Measurements from ENCODE around the gene CAMP.

Gene CAMP

GRCh38 chr3:48214225-48214624 is 9.1 kb upstream of the CAMP start:
- TF ChIP-seq CTCF (IDR thresholded peaks at IDR 0.05; ENCODE audit: low read length, missing control alignments) = no peak
- H3K4me3 ChIP-seq (replicated peaks; ENCODE audit: low read depth, low read length) = no peak overlapping the region
- DNase-seq (ENCODE audit: low read depth) = no peak

- no peak for DNase-seq (ENCODE audit: low read depth)
- TF ChIP-seq CTCF (IDR thresholded peaks at IDR 0.05; ENCODE audit: low read length, missing control alignments) = no peak
- H3K4me3 ChIP-seq (replicated peaks; ENCODE audit: low read depth, low read length) = no peak overlapping the region
These were observed 8.3 kb upstream of the CAMP start for GRCh38 chr3:48215019-48215418.

GRCh38 chr3:48215466-48215865 is 7.8 kb upstream of the CAMP start:
- no peak overlapping the region for H3K4me3 ChIP-seq (replicated peaks; ENCODE audit: low read depth, low read length)
- peak; percentile 69 for DNase-seq (ENCODE audit: low read depth)
- no peak for TF ChIP-seq CTCF (IDR thresholded peaks at IDR 0.05; ENCODE audit: low read length, missing control alignments)

- H3K4me3 ChIP-seq (replicated peaks; ENCODE audit: low read depth, low read length) = no peak overlapping the region
- no peak for TF ChIP-seq CTCF (IDR thresholded peaks at IDR 0.05; ENCODE audit: low read length, missing control alignments)
- peak; percentile 51 for DNase-seq (ENCODE audit: low read depth)
These were observed 7.4 kb upstream of the CAMP start for GRCh38 chr3:48215876-48216275.

GRCh38 chr3:48217449-48217848 is 5.8 kb upstream of the CAMP start:
- H3K4me3 ChIP-seq (replicated peaks; ENCODE audit: low read depth, low read length) = no peak overlapping the region
- DNase-seq (ENCODE audit: low read depth) = no peak
- TF ChIP-seq CTCF (IDR thresholded peaks at IDR 0.05; ENCODE audit: low read length, missing control alignments) = no peak

GRCh38 chr3:48218537-48218936 is 4.8 kb upstream of the CAMP start:
- no peak for TF ChIP-seq CTCF (IDR thresholded peaks at IDR 0.05; ENCODE audit: low read length, missing control alignments)
- DNase-seq (ENCODE audit: low read depth) = no peak
- no peak overlapping the region for H3K4me3 ChIP-seq (replicated peaks; ENCODE audit: low read depth, low read length)

- no peak for TF ChIP-seq CTCF (IDR thresholded peaks at IDR 0.05; ENCODE audit: low read length, missing control alignments)
- no peak overlapping the region for H3K4me3 ChIP-seq (replicated peaks; ENCODE audit: low read depth, low read length)
- no peak for DNase-seq (ENCODE audit: low read depth)
These were observed 3.8 kb upstream of the CAMP start for GRCh38 chr3:48219543-48219942.
